Stimulated activated CD4-positive, alpha-beta T cell treated with anti-CD3 and anti-CD28 coated beads, TNF-alpha, amount 100 ng/mL, for 4 hours (primary cell): ENCODE measurements around the gene NXPH4.
A peak's percentile ranks its signal among the peaks of the same experiment; 100 is the strongest.

Experiments
- DNase-seq, 3 experiments: peaks; one replicate each; pipeline ENCODE4 v3.0.0-alpha.2; 2020; ENCODE audit warnings: low read depth in 3 of 3

The NXPH4 gene

GRCh38 chr12:57216014-57216911 is at the start of gene NXPH4:
Gene NXPH4, plus strand, starts transcription at chr12:57216794. Its CDS starts 176 bp downstream, at chr12:57216970.
- DNase-seq, result peak in 2 of 3 experiments; percentile 50 to 55

GRCh38 chr12:57166971-57167371 is 49.6 kb upstream of the NXPH4 start:
- peak in 1 of 3 experiments; percentile 12 for DNase-seq

- DNase-seq, result no peak
Measured at GRCh38 chr12:57168058-57168457, 48.5 kb upstream of the NXPH4 start.

GRCh38 chr12:57169046-57169795 is 47.4 kb upstream of the NXPH4 start:
- no peak for DNase-seq

GRCh38 chr12:57169969-57170368 is 46.6 kb upstream of the NXPH4 start:
- DNase-seq, result no peak

GRCh38 chr12:57170408-57170807 is 46.2 kb upstream of the NXPH4 start:
- DNase-seq, result no peak

GRCh38 chr12:57170927-57171326 is 45.7 kb upstream of the NXPH4 start:
- DNase-seq, result no peak

- no peak for DNase-seq
Measured at GRCh38 chr12:57171668-57172067, 44.9 kb upstream of the NXPH4 start.

- DNase-seq, result no peak
Measured at GRCh38 chr12:57173089-57173488, 43.5 kb upstream of the NXPH4 start.

GRCh38 chr12:57173683-57174082 is 42.9 kb upstream of the NXPH4 start:
- no peak for DNase-seq

GRCh38 chr12:57175428-57176138 is 41.0 kb upstream of the NXPH4 start:
- peak in 2 of 3 experiments; percentile 13 to 29 for DNase-seq

- DNase-seq, result no peak
Measured at GRCh38 chr12:57176139-57176477, 40.5 kb upstream of the NXPH4 start.

GRCh38 chr12:57176846-57177245 is 39.7 kb upstream of the NXPH4 start:
- no peak for DNase-seq

GRCh38 chr12:57177354-57177753 is 39.2 kb upstream of the NXPH4 start:
- DNase-seq, result no peak

GRCh38 chr12:57178213-57178612 is 38.4 kb upstream of the NXPH4 start:
- no peak for DNase-seq

- DNase-seq, result no peak
Measured at GRCh38 chr12:57179331-57180086, 37.1 kb upstream of the NXPH4 start.

- DNase-seq, result no peak
Measured at GRCh38 chr12:57180321-57180989, 36.1 kb upstream of the NXPH4 start.

- no peak for DNase-seq
Measured at GRCh38 chr12:57181072-57181471, 35.5 kb upstream of the NXPH4 start.

GRCh38 chr12:57181561-57182155 is 34.9 kb upstream of the NXPH4 start:
- no peak for DNase-seq

GRCh38 chr12:57182918-57183575 is 33.5 kb upstream of the NXPH4 start:
- DNase-seq, result peak; percentile 66 to 74 (median 68)
